SK-N-SH (cell line): ENCODE results near the gene PLA2G4E. TPM values are rescaled to one million over a fixed set of nuclear protein-coding genes. Genes with fewer than 3 reads are reported as not detected.

Source experiments
- CTCF ChIA-PET: fragments of 300-600, 350-600 bp; formaldehyde crosslinking; extraction: SDS; loops from one replicate; lab custom pipeline; 2021; lab: Yijun Ruan, JAX
- POLR2A ChIA-PET: fragments of 350-600 bp; sonication (Branson Sonifier 250); formaldehyde crosslinking; extraction: SDS; loops from one replicate; lab custom pipeline; 2020; ENCODE audit warnings: antibody characterized with exemption, inconsistent platforms; lab: Yijun Ruan, JAX
- DNase-seq: peaks from one replicate; pipeline ENCODE4 v3.0.0; 2012
- H2AFZ ChIP-seq: fragments of 200-600 bp; sonication (generic); 2 replicates; pipeline ENCODE4 v1.8.1; 2016; ENCODE audit warnings: antibody characterized with exemption, mild to moderate bottlenecking, low read depth
- H3F3A ChIP-seq: fragments of 200-600 bp; sonication (generic); replicated peaks from 2 replicates; pipeline ENCODE3; 2016; ENCODE audit warnings: antibody characterized with exemption, mild to moderate bottlenecking; ENCODE audit not compliant: insufficient read depth
- H3K27ac ChIP-seq, 2 experiments: fragments of 200-500 bp in 1 of 2; fragments of 200-600 bp in 1 of 2; sonication (Bioruptor generic) in 1 of 2; sonication (generic), shearing (Covaris generic) in 1 of 2; 2 replicates each; pipeline versions ENCODE4 v1.5.1 to v1.6.1; 2014 to 2016; ENCODE audit warnings: low read depth in 2 of 2, inconsistent platforms in 1 of 2, low read length in 1 of 2, mild to moderate bottlenecking in 1 of 2, mixed read lengths in 1 of 2
- H3K27me3 ChIP-seq: fragments of 200-600 bp; sonication (generic), shearing (Covaris generic); 2 replicates; pipeline ENCODE4 v1.6.1; 2016; ENCODE audit warnings: mixed run types; ENCODE audit not compliant: insufficient read depth
- H3K36me3 ChIP-seq, 2 experiments: fragments of 200-500 bp in 1 of 2; fragments of 200-600 bp in 1 of 2; sonication (Bioruptor generic) in 1 of 2; sonication (generic) in 1 of 2; replicated peaks in 1 of 2; 2 replicates each; pipeline versions ENCODE3 to v1.5.1; 2014 to 2016; ENCODE audit warnings: low read length in 1 of 2, mild to moderate bottlenecking in 1 of 2; ENCODE audit not compliant: insufficient read depth in 2 of 2, control insufficient read depth in 1 of 2
- H3K4me1 ChIP-seq, 2 experiments: fragments of 200-500 bp in 1 of 2; fragments of 200-600 bp in 1 of 2; sonication (Bioruptor generic) in 1 of 2; sonication (generic), shearing (Covaris generic) in 1 of 2; 2 replicates each; pipeline versions ENCODE4 v1.5.1 to v1.6.1; 2014 to 2016; ENCODE audit warnings: low read depth in 1 of 2, low read length in 1 of 2, mixed run types in 1 of 2; ENCODE audit not compliant: insufficient read depth in 2 of 2, control insufficient read depth in 1 of 2
- H3K4me2 ChIP-seq: fragments of 200-600 bp; sonication (generic), shearing (Covaris generic); 2 replicates; pipeline ENCODE4 v1.6.1; 2017; ENCODE audit warnings: mixed run types
- H3K4me3 ChIP-seq, 2 experiments: fragments of 200-500 bp in 1 of 2; fragments of 200-600 bp in 1 of 2; sonication (Bioruptor generic) in 1 of 2; sonication (generic), shearing (Covaris generic) in 1 of 2; 2 replicates each; pipeline versions ENCODE4 v1.5.1 to v1.8.1; 2014 to 2016; ENCODE audit warnings: low read depth in 2 of 2, inconsistent platforms in 1 of 2, low read length in 1 of 2, mild to moderate bottlenecking in 1 of 2, mixed read lengths in 1 of 2, moderate library complexity in 1 of 2
- H3K79me2 ChIP-seq: fragments of 200-600 bp; sonication (generic); 2 replicates; pipeline ENCODE4 v1.8.1; 2017; ENCODE audit warnings: mild to moderate bottlenecking; ENCODE audit not compliant: insufficient read depth
- H3K9ac ChIP-seq: fragments of 200-600 bp; sonication (generic); 2 replicates; pipeline ENCODE4 v1.6.1; 2017; ENCODE audit warnings: mixed run types
- H3K9me2 ChIP-seq: fragments of 200-600 bp; sonication (generic); 2 replicates; pipeline ENCODE4 v1.6.1; 2017; ENCODE audit warnings: mixed run types
- H3K9me3 ChIP-seq: fragments of 200-600 bp; sonication (generic); 2 replicates; pipeline ENCODE4 v1.6.1; 2017; ENCODE audit warnings: mixed run types, mild to moderate bottlenecking, moderate library complexity
- H4K20me1 ChIP-seq: fragments of 200-600 bp; sonication (generic); 2 replicates; pipeline ENCODE4 v1.6.1; 2017; ENCODE audit warnings: mild to moderate bottlenecking, mixed run types; ENCODE audit not compliant: insufficient read depth
- CHD2 ChIP-seq: fragments of 150-350 bp; IDR thresholded peaks from 2 replicates; pipeline ENCODE4 v1.6.1; 2018; ENCODE audit warnings: low read length; ENCODE audit not compliant: partially characterized antibody
- EP300 ChIP-seq, 2 experiments: IDR thresholded peaks; 2 replicates each; pipeline versions ENCODE4 v1.4.0 to v1.6.1; 2012; ENCODE audit warnings: borderline replicate concordance in 1 of 2, low read depth in 1 of 2, low read length in 1 of 2
- EZH2phosphoT487 ChIP-seq: fragments of 200-600 bp; sonication (generic); IDR thresholded peaks from 2 replicates; pipeline ENCODE4 v1.6.1; 2017; ENCODE audit warnings: low read depth, mixed run types, mild to moderate bottlenecking, antibody characterized with exemption, moderate library complexity, borderline replicate concordance
- JUND ChIP-seq: IDR thresholded peaks from 2 replicates; pipeline ENCODE4 v1.4.0; 2012
- MXI1 ChIP-seq: IDR thresholded peaks from 2 replicates; pipeline ENCODE4 v1.6.1; 2012; ENCODE audit warnings: mild to moderate bottlenecking, low read depth, low read length, improper control_type of control experiment
- NFIC ChIP-seq: IDR thresholded peaks from 2 replicates; pipeline ENCODE4 v1.4.0; 2012; ENCODE audit warnings: borderline replicate concordance
- NRF1 ChIP-seq: IDR thresholded peaks from 2 replicates; pipeline ENCODE4 v1.6.1; 2012; ENCODE audit warnings: low read depth, mild to moderate bottlenecking, low read length
- POLR2AphosphoS5 ChIP-seq: IDR thresholded peaks from 2 replicates; pipeline ENCODE4 v1.6.1; 2012; ENCODE audit warnings: low read depth, low read length
- RAD21 ChIP-seq: IDR thresholded peaks from 2 replicates; pipeline ENCODE4 v1.6.1; 2012; ENCODE audit warnings: mild to moderate bottlenecking, low read length
- RCOR1 ChIP-seq: fragments of 150-350 bp; IDR thresholded peaks from 2 replicates; pipeline ENCODE4 v1.6.1; 2017; ENCODE audit warnings: antibody characterized with exemption, low read length
- RFX5 ChIP-seq: IDR thresholded peaks from 2 replicates; pipeline ENCODE4 v1.6.1; 2012; ENCODE audit warnings: mild to moderate bottlenecking, improper control_type of control experiment, low read length
- SIN3A ChIP-seq: IDR thresholded peaks from 2 replicates; pipeline ENCODE4 v1.6.1; 2012; ENCODE audit warnings: low read depth, mild to moderate bottlenecking, low read length, moderate library complexity, borderline replicate concordance
- TAF1 ChIP-seq: IDR thresholded peaks from 2 replicates; pipeline ENCODE4 v1.6.1; 2012; ENCODE audit warnings: low read depth, mild to moderate bottlenecking, low read length, moderate library complexity, borderline replicate concordance
- TEAD4 ChIP-seq: IDR thresholded peaks from 2 replicates; pipeline ENCODE4 v1.4.0; 2012; ENCODE audit warnings: mild to moderate bottlenecking, borderline replicate concordance; ENCODE audit not compliant: insufficient read depth
- YY1 ChIP-seq: IDR thresholded peaks from 2 replicates; pipeline ENCODE4 v1.4.0; 2012; ENCODE audit warnings: low read depth, mild to moderate bottlenecking
- WGBS: methylation state at CpG from one replicate; pipeline ENCODE4 v1.1.6; 2017; ENCODE audit warnings: low lambda C conversion rate; 5-methylcytosine and 5-hydroxymethylcytosine counted together
- polyA plus RNA-seq, 3 experiments: library from polyadenylated mRNA; depleted of rRNA; stranded (reverse); fragments of >200 nt; gene quantifications; 2 replicates each; pipeline ENCODE4 v1.2.3, GENCODE V29; 2012
- TF ChIP-seq, protein P1 (sequence below): fragments of 150-350 bp; IDR thresholded peaks from 2 replicates; pipeline ENCODE4 v1.6.1; 2016; ENCODE audit warnings: mild to moderate bottlenecking, low read depth, low read length
- TF ChIP-seq, protein P2 (sequence below): IDR thresholded peaks from 2 replicates; pipeline ENCODE4 v1.4.0; 2012; ENCODE audit warnings: low read depth, borderline replicate concordance
- TF ChIP-seq, protein P3 (sequence below): IDR thresholded peaks from 2 replicates; pipeline ENCODE4; 2012

Gene PLA2G4E
- polyA plus RNA-seq, 1 of the 3 experiments (the other 2 are of a cell fraction): not detected

DNA sequence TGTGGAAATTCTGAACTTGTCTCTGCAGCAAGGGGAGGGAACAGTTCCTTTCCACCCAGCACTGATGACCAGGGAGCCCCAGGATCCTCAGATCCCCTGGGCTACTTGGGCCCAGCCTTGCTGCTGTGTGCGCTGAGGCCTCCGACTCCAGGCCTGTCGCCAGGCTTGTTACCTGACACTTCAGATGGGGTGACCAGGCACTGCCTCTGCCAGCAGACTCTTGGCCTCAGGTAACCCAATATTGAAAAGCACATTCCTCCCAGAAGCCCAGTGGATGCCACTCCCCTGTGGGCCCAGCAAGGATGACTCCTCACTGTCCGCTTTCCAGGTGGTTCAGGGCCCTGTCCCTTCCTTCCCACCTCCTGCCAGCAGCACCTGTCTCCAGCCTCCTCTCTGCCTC is 3.5 kb upstream of the PLA2G4E start:
- no peak overlapping the region for H3K4me2 ChIP-seq
- H3F3A ChIP-seq: no peaks in the 10 kb centered on the region
- H3K9me3 ChIP-seq: no peaks in the 10 kb centered on the region
- POLR2A ChIA-PET: no interaction called here
- peaks cover 0 to 3% of the 10 kb centered on the region in 2 experiments; a peak in 1 of 4 replicates for H3K4me1 ChIP-seq
- no peaks in the 10 kb centered on the region for H3K9me2 ChIP-seq
- DNase-seq: no peak
- H3K79me2 ChIP-seq: no peaks in the 10 kb centered on the region
- no peak overlapping the region for H3K4me3 ChIP-seq
- no peak overlapping the region for H3K27ac ChIP-seq
- no peak overlapping the region for H3K9ac ChIP-seq
- no peaks in the 10 kb centered on the region; the same call in 1 of the 2 replicates for H3K27me3 ChIP-seq
- H3K36me3 ChIP-seq: no peaks in the 10 kb centered on the region
- WGBS: 70% methylated on average over 2 of the region's 4 CpGs
- no peaks in the 10 kb centered on the region for H4K20me1 ChIP-seq
- no peak overlapping the region for H2AFZ ChIP-seq
- CTCF ChIA-PET: interaction anchor here (1.1 to 1.5 kb wide), 3 partner anchors 27 to 39 kb away, joined by 3 to 4 read pairs (median 3); no protein-coding TSS in a partner anchor
- TF ChIP-seq TAF1 (no peak), POLR2AphosphoS5 (no peak), CHD2 (no peak), RFX5 (no peak), EZH2phosphoT487 (no peak), JUND (no peak), SIN3A (no peak), RCOR1 (no peak), TEAD4 (no peak), EP300 (IDR thresholded peaks at IDR 0.05; ENCODE audit: borderline replicate concordance in 1 of 2, low read depth in 1 of 2, low read length in 1 of 2) (no peak), YY1 (no peak), NFIC (no peak), NRF1 (no peak), RAD21 (no peak), MXI1 (no peak)
- TF ChIP-seq, protein P1, sequence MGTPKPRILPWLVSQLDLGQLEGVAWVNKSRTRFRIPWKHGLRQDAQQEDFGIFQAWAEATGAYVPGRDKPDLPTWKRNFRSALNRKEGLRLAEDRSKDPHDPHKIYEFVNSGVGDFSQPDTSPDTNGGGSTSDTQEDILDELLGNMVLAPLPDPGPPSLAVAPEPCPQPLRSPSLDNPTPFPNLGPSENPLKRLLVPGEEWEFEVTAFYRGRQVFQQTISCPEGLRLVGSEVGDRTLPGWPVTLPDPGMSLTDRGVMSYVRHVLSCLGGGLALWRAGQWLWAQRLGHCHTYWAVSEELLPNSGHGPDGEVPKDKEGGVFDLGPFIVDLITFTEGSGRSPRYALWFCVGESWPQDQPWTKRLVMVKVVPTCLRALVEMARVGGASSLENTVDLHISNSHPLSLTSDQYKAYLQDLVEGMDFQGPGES: no peak
- TF ChIP-seq, protein P2, sequence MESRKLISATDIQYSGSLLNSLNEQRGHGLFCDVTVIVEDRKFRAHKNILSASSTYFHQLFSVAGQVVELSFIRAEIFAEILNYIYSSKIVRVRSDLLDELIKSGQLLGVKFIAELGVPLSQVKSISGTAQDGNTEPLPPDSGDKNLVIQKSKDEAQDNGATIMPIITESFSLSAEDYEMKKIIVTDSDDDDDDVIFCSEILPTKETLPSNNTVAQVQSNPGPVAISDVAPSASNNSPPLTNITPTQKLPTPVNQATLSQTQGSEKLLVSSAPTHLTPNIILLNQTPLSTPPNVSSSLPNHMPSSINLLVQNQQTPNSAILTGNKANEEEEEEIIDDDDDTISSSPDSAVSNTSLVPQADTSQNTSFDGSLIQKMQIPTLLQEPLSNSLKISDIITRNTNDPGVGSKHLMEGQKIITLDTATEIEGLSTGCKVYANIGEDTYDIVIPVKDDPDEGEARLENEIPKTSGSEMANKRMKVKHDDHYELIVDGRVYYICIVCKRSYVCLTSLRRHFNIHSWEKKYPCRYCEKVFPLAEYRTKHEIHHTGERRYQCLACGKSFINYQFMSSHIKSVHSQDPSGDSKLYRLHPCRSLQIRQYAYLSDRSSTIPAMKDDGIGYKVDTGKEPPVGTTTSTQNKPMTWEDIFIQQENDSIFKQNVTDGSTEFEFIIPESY: no peak
- TF ChIP-seq, protein P3, sequence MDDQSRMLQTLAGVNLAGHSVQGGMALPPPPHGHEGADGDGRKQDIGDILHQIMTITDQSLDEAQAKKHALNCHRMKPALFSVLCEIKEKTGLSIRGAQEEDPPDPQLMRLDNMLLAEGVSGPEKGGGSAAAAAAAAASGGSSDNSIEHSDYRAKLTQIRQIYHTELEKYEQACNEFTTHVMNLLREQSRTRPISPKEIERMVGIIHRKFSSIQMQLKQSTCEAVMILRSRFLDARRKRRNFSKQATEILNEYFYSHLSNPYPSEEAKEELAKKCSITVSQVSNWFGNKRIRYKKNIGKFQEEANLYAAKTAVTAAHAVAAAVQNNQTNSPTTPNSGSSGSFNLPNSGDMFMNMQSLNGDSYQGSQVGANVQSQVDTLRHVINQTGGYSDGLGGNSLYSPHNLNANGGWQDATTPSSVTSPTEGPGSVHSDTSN: no peak
